ENCODE data around the gene KCNMB2.

DNA sequence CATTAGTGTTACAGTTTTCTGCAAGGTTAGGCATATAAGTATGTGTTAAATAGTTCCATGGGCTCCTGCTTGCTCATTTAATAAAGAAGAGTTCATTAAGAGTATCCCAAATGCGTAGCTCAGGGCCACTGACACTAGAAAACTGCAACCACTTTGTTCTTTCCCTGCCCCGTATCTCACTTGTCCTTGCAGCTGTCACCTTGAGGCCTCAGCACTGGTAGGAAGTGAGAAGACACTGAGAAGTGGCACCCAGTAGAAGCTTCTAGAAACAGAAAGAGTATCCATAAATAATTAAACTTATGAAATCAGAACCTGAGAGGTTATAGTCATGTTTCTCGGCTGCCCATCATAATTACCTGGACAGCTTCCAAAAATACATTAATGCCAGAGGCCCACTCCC, 266.0 kb downstream of the KCNMB2 start:
- no peak for TF ChIP-seq EZH2 (IDR thresholded peaks at IDR 0.05; ENCODE audit: insufficient read depth, poor library complexity, severe bottlenecking)
- no peak for TF ChIP-seq EZH2phosphoT487 (IDR thresholded peaks at IDR 0.05; ENCODE audit: insufficient read depth, low read depth)

Data from GM23248 (cell line).